ELF-1 (cell line): ENCODE data around the gene BTBD19.
"Not testable (repeated sequence)": the region's sequence is repeated elsewhere in the genome, so short reads cannot be mapped to it uniquely, and the experiment has no call there.

Experiments used
- DNase-seq: peaks from one replicate; pipeline ENCODE4 v3.0.0-alpha.2; 2016; ENCODE audit warnings: low read depth, low spot score

BTBD19 gene

DNA sequence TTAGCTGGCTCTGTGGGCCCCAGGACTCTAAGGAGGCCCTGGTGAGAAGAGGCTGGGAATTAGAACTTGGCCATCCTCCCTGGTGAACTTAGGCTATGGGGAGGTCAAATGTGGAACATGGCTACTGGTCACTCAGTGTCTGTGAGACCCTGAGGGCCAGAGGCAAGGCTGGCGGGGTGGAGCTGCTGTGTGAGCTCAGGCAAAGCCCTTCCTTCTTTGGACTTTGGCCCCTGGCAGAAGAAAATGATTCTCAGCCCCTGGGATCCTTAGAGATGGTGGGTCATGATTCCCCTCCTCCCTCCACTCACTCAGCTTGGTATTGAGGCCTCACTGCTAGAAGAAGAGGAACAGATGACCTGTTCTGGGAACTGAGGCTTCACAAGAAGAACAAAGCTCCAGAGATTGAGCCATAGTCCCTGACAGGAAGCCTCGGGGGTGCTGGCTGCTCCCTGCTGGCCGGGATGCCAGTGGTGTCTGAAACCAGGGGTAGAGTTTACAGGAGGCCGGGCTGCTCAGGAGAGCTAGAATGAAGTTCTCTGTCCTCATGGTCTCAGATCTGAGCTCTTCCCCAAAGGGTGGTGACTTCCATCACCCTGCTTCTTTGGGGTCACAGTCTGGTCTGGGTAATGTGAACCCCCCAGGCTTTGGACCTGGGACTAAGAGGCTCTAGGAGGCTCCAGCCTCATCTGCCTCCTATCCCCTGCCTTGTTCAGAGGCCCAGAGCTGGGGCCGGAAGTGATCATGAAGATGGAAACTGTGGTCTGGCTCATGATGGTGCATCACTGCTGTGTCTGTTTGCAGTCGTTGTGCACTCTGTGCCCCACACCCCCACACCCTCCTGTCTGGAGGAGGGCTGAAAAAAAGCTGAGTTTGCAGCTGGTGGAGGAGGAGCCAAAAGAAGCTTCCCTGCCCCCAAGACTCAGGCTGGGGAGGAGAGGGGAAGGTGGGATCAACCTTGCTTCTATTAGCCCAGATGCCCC lies 905 bp downstream of the BTBD19 start:
- peak; percentile 44 for DNase-seq

DNA sequence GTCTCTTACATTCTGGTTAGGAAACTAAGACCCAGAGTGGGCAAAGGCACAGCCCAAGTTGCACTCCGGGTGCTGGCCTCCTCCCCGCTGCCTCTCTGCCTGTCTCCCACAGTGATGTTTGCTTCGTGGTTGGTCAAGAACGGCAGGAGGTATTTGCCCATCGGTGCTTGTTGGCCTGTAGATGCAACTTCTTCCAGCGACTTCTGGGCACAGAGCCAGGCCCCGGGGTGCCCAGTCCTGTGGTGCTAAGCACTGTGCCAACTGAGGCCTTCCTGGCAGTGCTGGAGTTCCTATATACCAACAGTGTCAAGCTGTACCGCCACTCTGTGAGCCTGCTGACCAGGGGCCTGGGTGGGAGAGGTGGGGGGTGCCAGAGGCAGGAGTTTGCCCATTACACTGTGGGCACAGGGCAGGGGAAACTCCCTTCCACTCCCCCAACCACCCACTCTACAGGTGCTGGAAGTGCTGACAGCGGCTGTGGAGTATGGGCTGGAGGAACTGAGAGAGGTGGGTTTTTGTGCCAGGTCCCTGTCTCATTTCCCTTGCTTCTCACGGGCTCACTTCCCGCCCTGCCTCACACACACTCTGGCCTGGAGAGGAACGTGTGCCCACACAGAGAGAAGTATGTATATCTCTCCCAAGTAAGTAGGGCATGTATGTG lies 1.9 kb downstream of the BTBD19 start:
- DNase-seq: no peak

DNA sequence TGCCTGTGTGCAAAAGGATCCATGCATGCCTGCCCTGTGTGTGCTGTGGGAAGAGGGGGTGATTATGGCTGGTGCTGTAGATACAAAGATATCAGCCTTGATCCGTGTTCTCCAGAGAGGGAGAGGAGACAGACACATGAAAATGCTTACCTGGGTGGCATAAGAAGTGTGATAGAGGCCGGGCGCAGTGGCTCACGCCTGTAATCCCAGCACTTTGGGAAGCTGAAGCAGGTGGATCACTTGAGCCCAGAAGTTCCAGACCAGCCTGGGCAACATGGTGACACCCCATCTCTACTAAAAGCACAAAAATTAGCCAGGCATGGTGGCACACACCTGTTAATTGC lies 2.4 kb downstream of the BTBD19 start:
- DNase-seq: not testable (repeated sequence)

DNA sequence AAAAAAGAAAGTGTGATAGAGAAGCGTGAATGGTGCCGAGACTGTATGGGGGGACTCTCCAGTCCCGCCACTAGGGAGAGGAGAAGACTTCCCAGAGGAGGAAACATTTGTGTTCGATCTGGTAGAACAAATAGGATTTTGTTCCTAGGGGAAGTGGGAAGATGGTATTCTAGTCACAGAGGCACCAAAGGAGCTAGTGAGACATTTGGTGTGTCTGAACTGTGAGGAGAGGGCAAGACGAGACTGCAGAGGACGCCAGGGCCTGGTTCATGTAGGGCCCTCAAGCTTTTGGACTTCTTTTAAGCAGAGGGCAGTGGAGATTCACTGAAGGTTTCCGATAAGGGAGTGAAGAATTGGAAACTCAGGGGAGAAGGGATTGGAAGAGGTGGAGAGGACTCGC lies 2.9 kb downstream of the BTBD19 start:
- no peak for DNase-seq

DNA sequence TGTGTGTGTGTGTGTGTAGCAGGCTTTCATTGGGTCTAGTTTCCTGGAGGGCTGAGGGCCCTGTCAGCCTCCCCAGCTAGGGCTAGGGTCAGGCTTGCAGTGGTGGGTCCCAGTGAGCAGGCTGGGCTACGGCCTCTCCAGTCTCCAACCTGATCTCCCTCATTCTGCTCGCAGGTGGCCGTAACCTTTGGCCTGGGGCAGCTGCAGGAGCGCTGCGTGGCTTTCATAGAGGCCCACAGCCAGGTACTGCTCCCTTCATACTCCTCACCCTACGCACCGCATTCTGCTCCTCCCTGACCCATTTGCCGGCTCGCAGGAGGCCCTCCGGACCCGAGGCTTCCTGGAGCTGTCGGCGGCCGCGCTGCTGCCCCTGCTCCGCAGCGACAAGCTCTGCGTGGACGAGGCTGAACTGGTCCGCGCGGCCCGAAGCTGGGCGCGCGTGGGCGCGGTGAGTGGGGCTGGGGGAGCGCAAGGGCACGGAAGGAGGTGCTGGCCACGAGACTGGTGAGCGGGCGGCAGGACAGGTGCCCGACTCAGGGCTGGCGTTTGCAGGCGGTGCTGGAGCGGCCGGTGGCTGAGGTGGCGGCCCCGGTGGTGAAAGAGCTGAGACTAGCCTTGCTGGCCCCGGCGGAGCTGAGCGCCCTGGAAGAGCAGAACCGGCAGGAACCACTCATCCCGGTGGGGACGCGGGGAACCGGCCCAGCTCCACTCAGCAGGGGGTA lies 4.7 kb downstream of the BTBD19 start:
- DNase-seq: peak; percentile 52

DNA sequence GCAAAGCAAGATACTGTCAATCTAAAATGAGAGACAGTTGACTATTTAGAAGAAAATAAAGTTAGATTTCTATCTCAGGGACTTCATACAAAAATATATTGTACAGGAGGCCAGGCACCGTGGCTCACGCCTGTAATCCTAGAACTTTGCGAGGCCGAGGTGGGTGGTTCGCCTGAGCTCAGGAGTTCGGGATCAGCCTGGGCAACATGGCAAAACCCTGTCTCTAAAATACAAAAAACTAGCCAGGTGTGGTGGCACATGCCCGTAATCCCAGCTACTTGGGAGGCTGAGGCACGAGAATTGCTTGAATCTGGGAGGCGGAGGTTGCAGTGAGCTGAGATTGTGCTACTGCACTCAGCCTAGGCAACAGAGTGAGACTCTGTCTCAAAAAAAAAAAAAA lies 7.6 kb downstream of the BTBD19 start:
- not testable (repeated sequence) for DNase-seq

DNA sequence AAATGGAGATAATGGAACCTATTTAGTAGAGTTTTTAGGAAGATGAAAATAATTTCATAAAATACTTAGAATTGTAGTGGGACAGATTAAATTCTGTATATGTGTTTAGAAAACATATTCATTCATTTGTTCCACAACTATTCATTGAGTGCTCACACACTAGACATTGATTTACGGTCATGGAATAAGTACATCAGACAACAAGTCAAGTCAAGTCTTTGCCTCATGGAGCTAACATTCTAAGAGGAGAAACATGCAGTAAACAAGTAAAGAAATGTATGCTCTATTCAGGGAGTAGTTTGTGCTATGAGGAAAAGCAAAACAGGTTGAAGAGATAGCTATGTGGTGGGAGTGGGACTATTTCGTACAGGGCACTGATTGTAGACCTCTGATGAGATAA lies 9.0 kb downstream of the BTBD19 start:
- no peak for DNase-seq

DNA sequence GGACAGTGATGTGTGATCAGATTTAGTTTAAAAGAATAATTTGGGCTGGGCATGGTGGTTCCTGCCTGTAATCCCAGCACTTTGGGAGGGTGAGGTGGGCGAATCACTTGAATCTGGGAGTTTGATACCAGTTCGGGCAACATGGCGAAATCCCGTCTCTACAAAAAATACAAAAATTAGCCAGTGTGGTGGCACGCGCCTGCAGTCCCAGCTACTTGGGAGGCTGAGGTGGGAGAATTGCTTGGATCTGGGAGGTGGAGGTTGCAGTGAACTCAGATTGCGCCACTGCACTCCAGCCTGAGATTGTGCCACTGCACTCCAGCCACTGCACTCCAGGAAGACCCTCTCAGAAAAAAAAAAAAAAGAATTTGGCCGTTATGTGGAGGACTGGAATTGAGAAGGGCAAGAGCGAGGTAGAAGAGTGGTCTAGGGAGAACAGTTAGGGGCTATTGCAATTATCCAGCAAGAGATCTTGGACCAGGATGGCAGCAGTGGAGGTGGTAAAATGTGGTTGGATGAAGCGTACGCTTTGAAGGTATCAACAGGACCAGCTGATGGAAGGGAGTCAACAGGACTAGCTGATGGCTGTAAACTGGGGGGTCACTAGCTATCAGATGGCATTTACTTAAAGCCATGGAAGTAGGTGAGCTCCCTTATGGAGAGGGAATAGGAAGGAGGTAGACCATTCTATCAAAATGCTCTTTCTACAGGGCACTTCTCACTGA lies 9.6 kb downstream of the BTBD19 start:
- no peak for DNase-seq

DNA sequence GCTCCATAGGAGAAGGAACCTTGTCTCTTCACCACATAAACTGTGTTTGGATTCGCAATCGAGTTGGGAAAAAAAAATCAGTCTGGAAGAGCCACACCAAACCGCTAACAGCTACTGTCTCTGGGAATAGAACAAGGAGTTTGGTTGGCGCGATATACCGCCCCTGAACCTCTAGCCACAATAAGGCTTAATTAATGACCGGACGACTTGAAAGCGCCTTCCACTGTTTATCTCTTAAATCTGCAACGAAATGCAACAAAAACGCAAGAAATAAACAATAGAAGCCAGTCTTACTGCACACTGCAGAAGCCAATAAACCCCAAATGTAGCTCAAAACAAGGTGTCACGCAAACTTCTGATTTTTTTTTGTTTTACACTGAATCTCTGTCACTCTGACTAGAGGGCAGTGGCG lies 10.9 kb downstream of the BTBD19 start:
- DNase-seq: no peak

DNA sequence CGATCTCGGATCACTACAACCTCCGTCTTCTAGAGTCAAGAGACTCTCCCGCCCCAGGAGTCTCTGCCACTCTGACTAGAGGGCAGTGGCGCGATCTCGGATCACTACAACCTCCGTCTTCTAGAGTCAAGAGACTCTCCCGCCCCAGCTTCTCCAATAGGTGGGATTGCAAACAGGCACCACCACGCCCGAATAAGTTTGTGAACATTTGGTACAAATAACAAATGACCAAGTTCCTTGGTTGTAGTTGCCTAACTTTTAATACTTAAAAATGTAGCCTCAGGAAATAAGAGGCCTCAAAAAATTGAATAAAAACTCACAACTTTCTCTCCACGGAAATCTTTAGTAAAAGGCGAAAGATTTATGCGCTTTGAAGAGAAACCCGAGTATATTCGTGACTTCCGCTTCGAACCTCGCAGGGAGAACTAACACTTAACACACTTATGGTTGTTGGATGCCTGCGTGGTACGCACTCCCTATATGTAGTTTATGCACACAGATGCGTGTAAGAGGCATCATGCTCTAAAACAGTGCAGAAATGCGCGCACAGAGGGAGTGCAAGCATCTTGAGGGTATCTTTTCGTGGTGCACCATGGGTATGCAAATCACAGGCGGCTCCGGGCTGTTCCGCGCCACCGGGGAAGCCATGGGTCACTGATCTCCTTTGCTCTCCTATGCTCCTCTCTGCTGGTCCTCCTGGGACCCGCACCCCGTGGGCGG lies 11.4 kb downstream of the BTBD19 start:
- peak; percentile 95 for DNase-seq

DNA sequence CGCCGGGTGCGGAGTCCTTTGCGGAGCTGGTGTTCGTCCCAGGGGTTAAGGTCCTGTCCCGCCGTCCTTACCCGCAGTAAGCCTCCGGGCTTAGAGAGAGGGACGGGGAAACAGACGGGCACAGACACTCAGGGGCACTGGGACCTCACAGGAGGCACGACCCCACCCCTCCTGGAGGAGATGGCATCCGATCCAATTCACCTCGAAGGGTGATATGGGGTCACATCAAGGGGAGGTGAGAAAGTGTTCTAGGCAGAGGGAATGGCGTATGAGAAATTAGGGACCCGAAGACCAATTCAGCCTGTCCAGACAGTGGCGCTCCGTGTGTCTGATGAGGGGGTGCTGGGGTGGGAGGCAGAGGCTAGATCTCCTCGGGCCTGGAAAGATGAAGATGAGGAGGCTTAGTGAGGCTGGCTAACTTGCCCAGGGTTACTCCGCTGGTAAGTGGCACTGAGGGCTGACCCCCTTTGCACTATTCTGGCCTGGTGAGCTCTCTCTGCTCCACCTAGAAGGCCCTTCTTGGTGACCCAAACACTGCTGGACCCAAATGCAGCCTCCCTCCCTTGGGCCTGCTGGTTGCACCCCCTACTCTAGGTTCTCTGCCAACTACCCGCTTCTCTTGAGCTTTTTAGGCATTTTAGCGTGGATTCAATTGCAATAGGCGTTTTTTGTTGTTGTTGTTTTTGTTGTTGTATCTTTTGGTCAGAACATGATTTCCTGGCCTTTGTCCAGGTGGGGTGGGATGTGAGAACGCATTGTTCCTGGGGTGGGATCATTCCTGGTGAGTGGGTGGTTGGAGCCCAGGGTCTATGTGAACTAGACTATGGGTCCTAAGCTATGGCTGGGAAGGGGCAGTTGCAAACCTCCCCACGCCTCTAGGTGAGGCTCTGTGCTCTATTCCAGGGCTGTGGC lies 12.3 kb downstream of the BTBD19 start:
- DNase-seq: no peak

DNA sequence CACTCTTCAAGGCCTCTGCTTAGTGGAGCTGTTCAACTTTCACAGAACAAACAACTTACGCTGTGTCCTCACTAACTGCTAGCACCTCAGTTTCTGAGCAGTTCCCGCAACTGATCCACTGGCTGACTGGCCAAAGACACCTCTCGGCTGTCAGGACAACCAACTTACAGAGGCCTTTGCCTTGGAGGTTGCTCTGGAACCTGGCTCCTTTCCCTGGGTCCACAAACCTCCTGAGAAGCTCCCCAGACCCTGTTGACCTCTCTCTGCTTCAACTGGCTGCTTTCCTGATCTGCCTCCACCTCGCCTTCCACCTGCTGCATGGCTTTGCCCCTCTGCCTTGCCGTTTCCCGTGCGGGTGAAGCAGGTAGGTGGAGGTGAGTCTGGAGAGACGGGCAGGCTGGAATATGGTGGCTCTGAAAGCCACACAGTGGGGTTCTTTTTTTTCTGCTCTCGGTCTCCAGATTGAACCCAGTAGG lies 13.0 kb downstream of the BTBD19 start:
- DNase-seq: no peak

DNA sequence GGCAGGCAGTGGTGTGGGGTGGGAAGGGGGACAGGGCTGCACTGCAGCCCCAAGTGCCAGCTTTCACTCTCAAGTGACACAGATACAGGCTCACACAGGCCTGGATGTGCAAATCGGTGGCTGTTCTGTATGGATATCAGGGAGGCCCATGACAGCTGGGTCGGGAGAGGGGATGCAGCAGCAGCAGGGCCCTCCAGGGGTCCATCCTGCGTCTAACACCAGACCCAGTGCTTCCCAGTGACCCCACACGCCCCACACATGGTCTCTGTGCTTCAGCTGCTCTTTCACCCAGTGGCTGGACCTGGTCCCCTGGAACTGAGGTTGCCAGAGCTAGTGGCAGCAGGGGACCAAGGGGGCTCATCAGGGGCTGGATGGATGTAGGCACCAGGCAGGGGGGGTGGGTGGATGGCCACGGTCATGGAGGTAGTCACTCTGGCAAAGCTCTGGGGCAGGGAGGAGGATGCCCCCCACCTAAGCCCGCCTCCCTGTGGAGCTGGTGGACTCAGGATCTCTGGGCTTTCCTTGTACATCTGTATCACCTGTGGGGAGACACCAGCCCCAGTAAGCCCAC lies 13.9 kb downstream of the BTBD19 start:
- DNase-seq: no peak

DNA sequence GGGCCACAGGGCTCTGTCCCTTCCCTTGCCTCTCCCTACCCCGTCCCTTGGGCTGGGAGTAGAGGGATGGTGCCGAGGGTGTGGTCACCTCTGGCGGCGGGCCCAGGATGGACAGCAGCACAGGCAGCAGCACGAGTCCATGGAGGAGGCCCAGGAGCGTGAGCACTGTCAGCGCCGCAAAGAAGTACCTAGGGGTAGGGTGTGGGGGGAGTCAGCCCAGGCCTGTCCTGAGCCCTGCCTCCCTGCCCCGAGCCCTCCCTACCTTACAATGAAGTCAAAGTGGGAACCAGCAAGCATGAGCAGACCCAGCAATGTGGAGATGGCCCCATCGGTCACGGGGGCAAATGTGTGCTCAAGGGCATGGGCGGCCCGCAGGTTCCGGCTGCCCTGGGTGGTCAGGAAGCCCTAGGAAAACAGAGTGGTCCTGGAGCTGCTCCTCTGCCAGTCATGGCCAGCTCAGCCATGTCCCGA lies 14.7 kb downstream of the BTBD19 start:
- DNase-seq: no peak

DNA sequence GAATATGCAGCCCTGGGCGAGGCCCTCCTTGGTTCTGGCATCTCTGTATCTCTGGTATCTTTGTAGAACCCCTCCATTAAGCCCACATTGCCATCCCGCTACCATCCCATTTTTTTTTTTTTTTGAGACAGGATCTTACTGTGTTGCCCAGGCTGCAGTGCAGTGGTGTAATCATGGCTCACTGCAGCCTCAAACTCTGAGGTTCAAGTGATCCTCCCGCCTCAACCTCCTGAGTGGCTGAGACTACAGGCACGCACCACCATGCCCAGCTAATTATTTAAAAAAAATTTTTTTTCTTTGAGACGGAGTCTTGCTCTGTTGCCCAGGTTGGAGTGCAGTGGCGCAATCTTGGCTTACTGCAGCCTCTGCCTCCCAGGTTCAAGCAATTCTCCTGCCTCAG lies 16.1 kb downstream of the BTBD19 start:
- not testable (repeated sequence) for DNase-seq

DNA sequence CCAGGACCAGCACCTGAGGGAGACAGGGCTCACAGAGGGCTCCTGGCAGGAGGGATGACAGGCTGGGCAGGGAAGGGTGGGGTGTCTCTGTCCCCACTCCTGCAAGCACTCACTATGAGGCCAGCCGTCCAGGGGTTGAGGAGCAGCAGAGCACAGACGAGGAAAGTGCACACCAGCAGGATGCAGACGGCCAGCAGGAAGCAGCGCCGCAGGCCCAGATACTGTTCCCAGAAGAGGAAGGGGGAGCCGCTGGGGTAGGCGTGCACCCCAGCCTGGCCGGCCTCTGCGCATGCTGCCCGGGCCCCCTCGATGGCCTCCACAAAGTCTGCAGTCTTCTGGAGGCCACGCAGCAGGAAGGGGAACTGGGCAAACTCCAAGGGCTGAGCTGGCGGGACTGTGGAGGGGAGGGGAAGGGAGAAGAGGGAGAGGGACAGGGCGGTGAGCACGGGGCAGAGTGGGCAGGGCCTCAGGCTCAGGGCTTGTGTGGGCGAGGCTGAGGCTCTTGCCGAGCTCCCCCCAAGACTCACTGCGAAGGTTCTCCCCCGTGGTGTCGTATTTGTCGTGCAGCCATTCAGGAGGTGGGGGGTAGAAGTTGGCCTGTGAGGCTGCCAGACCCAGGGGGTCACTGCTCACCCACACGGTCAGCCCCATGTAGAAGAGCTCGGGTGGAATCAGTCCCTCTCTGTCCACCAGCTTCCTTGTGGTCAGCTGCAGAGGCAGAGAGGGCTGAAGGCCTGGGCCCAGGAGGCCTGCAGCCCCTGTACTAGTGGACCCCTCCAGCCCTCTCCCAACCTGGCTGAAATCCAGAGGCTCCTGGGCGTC lies 18.3 kb downstream of the BTBD19 start:
- DNase-seq: no peak

DNA sequence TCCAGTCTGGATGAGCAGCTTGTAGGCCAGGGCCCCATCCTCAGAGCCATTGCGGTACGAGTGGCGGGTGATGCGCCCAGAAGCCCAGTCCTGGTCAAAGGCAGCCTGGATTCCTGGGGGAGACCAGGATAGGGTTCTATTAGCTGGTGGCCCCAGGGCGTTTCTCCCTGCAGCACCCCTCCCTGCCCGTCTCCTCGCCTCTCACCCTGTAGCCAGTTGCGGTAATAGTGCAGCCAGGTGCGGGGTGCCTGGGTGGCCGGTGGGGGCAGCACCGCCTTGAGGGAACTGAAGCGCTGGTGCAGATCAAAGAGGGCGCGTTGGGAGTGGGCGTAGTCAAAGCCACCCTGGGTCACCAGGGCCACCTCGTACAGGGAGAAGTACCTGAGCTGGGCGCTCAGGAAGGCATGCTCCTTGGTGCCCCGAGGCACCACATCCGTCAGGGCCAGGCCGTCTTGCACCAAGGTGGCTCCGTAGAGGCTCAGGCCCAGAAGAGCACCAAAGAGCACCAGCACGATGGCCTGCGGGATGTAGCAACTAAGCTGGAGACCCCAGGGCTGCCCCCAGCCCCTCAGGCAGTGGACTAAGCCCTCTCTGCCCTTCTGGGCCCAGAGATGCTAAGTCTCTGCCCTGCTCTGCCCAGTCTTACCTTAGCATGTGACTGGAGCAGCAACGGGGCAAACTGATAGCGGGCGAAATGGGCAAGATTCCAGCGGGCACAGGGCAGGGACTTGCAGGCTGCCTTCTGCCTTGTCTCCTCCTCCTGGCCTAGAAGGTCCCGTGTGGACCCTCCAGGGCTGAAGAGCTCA lies 19.1 kb downstream of the BTBD19 start:
- peak; percentile 75 for DNase-seq
